Right kidney (tissue), 1 donor: Measurements from ENCODE around the gene CCDC70.
A peak's percentile ranks its signal among the peaks of the same experiment; 100 is the strongest.
"Not testable (repeated sequence)": the region's sequence is repeated elsewhere in the genome, so short reads cannot be mapped to it uniquely, and the experiment has no call there.

Source experiments
- DNase-seq: peaks from one replicate; pipeline ENCODE4 v3.0.0-alpha.2; 2016

CCDC70 gene

GRCh38 chr13:51909265-51909664, 47.5 kb downstream of the CCDC70 start:
- not testable (repeated sequence) for DNase-seq

- DNase-seq: no peak
Measured at GRCh38 chr13:51910508-51910907, 48.7 kb downstream of the CCDC70 start.

- peak; percentile 50 for DNase-seq
Measured at GRCh38 chr13:51912091-51912490, 50.3 kb downstream of the CCDC70 start.

- no peak for DNase-seq
Measured at GRCh38 chr13:51912511-51913225, 50.9 kb downstream of the CCDC70 start.

GRCh38 chr13:51913421-51914136, 51.8 kb downstream of the CCDC70 start:
- no peak for DNase-seq

DNA sequence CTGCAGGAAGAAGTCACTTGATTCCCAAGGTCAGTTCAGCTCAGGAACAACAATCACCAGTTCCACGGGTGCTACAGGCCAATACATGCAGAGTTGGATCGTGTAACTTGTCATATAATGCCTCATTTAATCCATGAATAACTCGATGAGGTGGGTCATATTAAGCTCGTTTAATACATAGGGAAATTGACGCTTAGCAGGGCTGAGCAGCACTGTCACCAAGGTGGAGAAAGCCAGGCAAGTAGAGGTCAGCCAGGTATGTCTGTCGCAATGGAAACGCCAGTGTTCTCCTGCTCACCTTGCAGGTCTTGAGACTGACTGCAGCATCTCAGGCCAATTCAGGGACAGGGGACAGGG, 52.3 kb downstream of the CCDC70 start:
- DNase-seq: no peak
